Measurements from ENCODE around the gene NDE1. TPM values are rescaled to one million over a fixed set of nuclear protein-coding genes. Genes with fewer than 3 reads are reported as not detected.
"Not testable (repeated sequence)": the region's sequence is repeated elsewhere in the genome, so short reads cannot be mapped to it uniquely, and the experiment has no call there.

Gene NDE1
- total RNA-seq, 1 donor from 2014 or later, result 50.6 TPM

- DNase-seq (ENCODE audit: extremely low read depth, low read depth, low spot score), result not testable (repeated sequence)
Observed at GRCh38 chr16:15692508-15692907, 42.5 kb downstream of the NDE1 start.

- no peak for DNase-seq (ENCODE audit: extremely low read depth, low read depth, low spot score)
Observed at GRCh38 chr16:15694499-15694898, 44.5 kb downstream of the NDE1 start.

- no peak for DNase-seq (ENCODE audit: extremely low read depth, low read depth, low spot score)
Observed at GRCh38 chr16:15699819-15700218, 49.8 kb downstream of the NDE1 start.

GRCh38 chr16:15701367-15701766 lies 51.3 kb downstream of the NDE1 start:
- DNase-seq (ENCODE audit: extremely low read depth, low read depth, low spot score), result no peak

- DNase-seq (ENCODE audit: extremely low read depth, low read depth, low spot score), result no peak
Observed at GRCh38 chr16:15701975-15702970, 52.2 kb downstream of the NDE1 start.

- no peak for DNase-seq (ENCODE audit: extremely low read depth, low read depth, low spot score)
Observed at GRCh38 chr16:15703029-15703736, 53.1 kb downstream of the NDE1 start.

GRCh38 chr16:15704545-15704987 lies 54.5 kb downstream of the NDE1 start:
- DNase-seq (ENCODE audit: extremely low read depth, low read depth, low spot score), result peak; percentile 55

GRCh38 chr16:15705064-15705565 lies 55.1 kb downstream of the NDE1 start:
- DNase-seq (ENCODE audit: extremely low read depth, low read depth, low spot score), result no peak

- DNase-seq (ENCODE audit: extremely low read depth, low read depth, low spot score), result no peak
Observed at GRCh38 chr16:15707332-15707731, 57.3 kb downstream of the NDE1 start.

GRCh38 chr16:15708096-15708495 lies 58.1 kb downstream of the NDE1 start:
- peak; percentile 31 for DNase-seq (ENCODE audit: extremely low read depth, low read depth, low spot score)

- no peak for DNase-seq (ENCODE audit: extremely low read depth, low read depth, low spot score)
Observed at GRCh38 chr16:15708997-15709396, 59.0 kb downstream of the NDE1 start.

GRCh38 chr16:15714393-15715172 lies 64.5 kb downstream of the NDE1 start:
- DNase-seq (ENCODE audit: extremely low read depth, low read depth, low spot score), result no peak

- no peak for DNase-seq (ENCODE audit: extremely low read depth, low read depth, low spot score)
Observed at GRCh38 chr16:15715221-15715620, 65.2 kb downstream of the NDE1 start.

- DNase-seq (ENCODE audit: extremely low read depth, low read depth, low spot score), result no peak
Observed at GRCh38 chr16:15716694-15717447, 66.8 kb downstream of the NDE1 start.

GRCh38 chr16:15721018-15721417 lies 71.0 kb downstream of the NDE1 start:
- no peak for DNase-seq (ENCODE audit: extremely low read depth, low read depth, low spot score)

- no peak for DNase-seq (ENCODE audit: extremely low read depth, low read depth, low spot score)
Observed at GRCh38 chr16:15723808-15724207, 73.8 kb downstream of the NDE1 start.

GRCh38 chr16:15725641-15726240 lies 75.7 kb downstream of the NDE1 start:
- DNase-seq (ENCODE audit: extremely low read depth, low read depth, low spot score), result no peak

- DNase-seq (ENCODE audit: extremely low read depth, low read depth, low spot score), result no peak
Observed at GRCh38 chr16:15726715-15727114, 76.7 kb downstream of the NDE1 start.

- DNase-seq (ENCODE audit: extremely low read depth, low read depth, low spot score), result not testable (repeated sequence)
Observed at GRCh38 chr16:15727697-15728096, 77.7 kb downstream of the NDE1 start.

- no peak for DNase-seq (ENCODE audit: extremely low read depth, low read depth, low spot score)
Observed at GRCh38 chr16:15729152-15729551, 79.1 kb downstream of the NDE1 start.

Measured in glomerular endothelial cell (primary cell).